Non-pigmented ciliary epithelial cell (primary cell): Measurements from ENCODE around the gene MICU2.
"Not testable (repeated sequence)": the region's sequence is repeated elsewhere in the genome, so short reads cannot be mapped to it uniquely, and the experiment has no call there.

Experiments
- DNase-seq: peaks from one replicate; pipeline ENCODE4 v3.0.0-alpha.2; 2010; ENCODE audit warnings: low read depth

Gene MICU2

GRCh38 chr13:21594715-21595545 is 9.0 kb downstream of the MICU2 start:
- no peak for DNase-seq

DNA sequence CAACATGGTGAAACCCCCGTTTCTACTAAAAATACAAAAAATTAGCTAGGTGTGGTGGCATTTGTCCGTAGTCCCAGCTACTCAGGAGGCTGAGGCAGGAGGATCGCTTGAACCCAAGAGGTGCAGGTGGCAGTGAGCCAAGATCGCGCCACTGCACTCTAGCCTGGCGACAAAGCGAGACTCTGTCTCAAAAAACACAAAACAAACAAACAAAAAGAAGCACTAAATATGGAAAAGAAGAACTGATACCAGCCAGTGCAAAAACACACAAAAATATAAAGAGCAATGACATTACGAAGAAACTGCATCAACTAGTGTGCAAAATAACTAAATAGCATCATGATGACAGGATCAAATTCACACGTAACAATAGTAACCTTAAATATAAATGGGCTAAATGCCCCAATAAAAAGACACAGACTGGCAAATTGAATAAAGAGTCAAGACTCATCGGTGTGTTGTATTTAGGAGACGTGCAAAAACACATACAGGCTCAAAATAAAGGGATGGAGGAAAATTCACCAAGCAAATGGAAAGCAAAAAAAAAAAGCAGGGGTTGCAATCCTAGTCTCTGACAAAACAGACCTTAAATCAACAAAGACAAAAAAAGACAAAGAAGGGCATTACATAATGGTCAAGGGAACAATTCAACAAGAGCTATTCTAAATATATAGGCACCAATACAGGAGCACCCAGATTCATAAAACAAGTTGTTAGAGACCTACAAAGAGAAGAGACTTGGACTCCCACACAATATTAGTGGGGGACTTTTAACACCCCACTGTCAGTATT is 13.1 kb downstream of the MICU2 start:
- DNase-seq = not testable (repeated sequence)

GRCh38 chr13:21590231-21590630 is 13.7 kb downstream of the MICU2 start:
- DNase-seq = no peak

DNA sequence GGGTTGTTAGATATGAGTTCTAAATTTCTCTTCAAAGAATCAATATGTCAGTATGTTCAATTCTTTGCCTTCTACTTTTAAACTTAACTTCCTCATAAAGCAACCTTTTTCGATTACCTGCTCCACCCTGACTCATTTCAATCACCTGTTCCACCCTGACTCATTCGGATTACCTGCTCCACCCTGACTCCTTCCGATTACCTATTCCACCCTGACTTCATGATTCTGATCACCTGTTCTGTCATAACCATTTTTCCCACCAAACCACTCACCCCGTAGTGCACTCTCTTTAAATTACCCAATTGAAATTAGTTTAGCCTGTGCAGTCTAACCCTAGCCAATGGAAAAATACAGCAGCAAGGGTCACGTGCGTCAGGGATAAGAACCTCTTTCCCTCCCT is 14.5 kb downstream of the MICU2 start:
- not testable (repeated sequence) for DNase-seq

DNA sequence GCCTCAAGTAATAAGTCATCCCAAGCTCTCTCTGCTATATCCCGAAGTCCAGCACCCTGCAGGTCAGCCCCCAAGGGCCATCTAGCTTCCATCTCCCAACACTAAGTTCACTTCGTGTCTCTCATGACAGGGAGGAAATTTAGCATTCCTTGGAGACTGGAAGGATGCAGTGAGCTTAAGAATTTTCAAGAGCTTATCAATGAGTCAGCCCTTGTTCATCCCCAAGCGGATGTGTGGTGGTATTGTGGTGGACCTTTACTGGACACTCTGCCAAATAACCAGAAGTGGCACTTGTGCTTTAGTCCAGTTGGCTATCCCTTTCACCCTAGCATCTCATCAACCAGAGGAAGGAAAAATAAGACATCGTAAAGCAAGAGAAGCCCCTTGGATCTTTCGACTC is 15.6 kb downstream of the MICU2 start:
- peak; percentile 72 for DNase-seq

GRCh38 chr13:21584973-21585592 is 18.9 kb downstream of the MICU2 start:
- DNase-seq = no peak

DNA sequence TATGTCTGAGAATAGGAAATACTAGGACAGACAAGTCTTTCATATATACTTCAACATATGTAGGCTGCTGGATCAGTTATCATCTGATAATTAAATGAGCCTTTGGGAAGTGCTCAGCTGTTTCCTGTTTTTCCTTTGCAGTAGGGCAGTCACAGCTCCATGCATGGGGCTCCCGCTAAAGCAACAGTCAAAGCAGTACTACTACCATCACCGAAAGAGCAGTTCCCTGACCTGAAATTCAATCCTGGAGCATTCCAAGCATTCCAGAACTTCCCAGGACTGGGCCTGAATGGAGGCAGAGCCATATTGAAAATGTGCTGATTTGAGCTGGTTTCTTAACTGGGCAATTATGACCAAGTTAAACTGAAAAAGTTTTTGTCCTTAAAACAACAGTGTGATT is 20.5 kb downstream of the MICU2 start:
- peak; percentile 49 for DNase-seq

DNA sequence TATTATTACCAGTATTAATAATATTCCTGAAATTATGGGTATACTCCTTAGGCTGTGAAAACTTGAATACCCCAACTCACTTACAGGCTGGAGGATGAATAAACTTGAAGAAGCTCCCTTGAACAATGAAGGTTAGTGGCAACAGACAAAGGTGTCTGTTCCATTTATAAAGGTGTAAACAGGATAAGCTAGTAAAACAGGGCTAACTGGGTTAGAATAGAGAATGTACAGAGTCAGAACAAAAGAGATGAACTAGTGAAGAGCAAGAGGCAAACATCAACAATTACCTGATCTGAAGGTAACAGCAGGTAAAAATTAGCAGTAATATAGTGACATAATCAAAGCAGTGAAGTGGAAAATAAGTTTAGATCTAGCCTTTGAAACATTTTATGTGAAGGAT is 23.2 kb downstream of the MICU2 start:
- DNase-seq = no peak

DNA sequence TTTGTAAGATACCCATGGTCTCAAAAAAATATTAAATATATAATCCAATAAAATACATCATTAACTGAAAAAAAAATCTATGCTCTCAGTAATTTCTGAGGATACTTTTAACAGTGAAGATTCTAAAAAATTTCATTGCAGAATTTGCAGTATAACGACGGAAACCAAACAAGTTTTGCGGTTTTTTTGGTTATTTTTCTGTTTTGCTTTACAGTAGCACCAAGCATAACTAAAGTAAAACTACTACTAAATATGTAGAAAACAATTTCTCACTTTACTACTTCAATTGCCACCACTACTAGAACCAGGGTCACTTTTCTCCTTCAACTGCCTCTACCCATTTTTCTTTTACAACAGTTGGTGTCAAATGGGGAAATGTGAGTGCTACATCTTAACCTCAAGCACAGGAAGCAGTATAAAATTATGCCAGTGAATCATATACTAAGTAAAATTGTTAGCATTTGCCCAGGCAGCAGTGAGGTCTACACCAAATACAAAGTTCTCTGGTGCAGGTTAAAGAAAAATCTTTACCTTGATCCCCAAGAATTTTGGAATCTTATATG is 24.1 kb downstream of the MICU2 start:
- DNase-seq = no peak

GRCh38 chr13:21578748-21579147 is 25.2 kb downstream of the MICU2 start:
- no peak for DNase-seq

- no peak for DNase-seq
These were observed 27.5 kb downstream of the MICU2 start for GRCh38 chr13:21576426-21576825.

GRCh38 chr13:21573920-21574712 is 29.9 kb downstream of the MICU2 start:
- DNase-seq = no peak

- no peak for DNase-seq
These were observed 34.3 kb downstream of the MICU2 start for GRCh38 chr13:21569686-21570085.

- no peak for DNase-seq
These were observed 35.1 kb downstream of the MICU2 start for GRCh38 chr13:21568854-21569253.

DNA sequence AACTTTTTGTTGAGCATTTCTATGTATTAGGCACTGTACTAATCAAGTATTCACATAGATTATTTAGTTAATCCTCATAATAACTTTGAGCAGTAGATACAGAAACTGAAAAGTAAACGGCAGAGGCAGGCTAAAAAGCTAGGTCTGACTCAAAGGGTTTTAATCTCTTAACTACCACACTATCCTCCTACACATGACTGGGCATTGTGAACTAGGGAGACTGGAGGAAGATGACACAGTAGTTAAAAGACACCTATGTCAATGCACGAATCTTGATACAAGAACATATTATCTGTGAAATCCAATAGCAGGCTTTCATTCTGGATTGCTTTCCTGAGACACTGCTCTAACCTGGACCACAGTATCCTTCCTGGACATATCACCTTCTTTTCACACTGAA is 36.3 kb downstream of the MICU2 start:
- no peak for DNase-seq

DNA sequence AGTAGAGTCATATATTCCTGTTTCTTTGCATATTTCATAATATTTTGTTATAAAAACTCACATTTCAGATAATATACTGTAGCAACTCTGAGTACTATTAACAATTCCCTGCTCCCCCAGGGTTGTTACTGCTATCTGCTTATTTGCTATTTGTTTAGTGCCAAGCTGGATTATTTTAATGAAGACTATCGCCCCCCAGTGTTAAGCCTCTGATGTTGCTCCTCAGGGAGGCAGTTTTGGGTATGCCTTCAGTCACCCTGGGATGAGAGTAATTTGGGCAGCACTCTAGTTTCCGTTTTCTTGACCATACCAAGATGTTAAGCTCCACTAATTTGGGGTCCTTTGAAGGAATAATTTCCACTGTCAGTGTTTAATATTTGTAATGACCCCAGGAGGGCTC is 46.0 kb downstream of the MICU2 start:
- no peak for DNase-seq

DNA sequence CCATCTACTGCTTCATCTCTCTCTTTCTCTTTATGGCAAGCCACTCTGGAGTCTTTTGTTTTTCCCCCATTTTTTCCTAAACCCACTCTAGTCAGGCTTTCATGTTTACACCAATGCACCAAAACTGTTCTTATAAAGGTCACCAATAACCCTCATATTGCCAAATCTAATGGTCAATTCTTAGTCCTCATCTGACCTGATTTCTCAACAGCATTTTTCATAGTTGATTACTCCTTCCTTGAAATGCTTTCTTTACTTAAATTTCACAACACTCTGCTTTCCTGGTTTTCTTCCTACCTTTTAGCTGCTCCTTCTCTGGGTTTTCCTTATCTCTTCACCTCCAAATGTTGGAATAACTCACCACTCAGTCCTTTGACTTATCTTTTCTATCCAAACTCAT is 47.9 kb downstream of the MICU2 start:
- DNase-seq = no peak

DNA sequence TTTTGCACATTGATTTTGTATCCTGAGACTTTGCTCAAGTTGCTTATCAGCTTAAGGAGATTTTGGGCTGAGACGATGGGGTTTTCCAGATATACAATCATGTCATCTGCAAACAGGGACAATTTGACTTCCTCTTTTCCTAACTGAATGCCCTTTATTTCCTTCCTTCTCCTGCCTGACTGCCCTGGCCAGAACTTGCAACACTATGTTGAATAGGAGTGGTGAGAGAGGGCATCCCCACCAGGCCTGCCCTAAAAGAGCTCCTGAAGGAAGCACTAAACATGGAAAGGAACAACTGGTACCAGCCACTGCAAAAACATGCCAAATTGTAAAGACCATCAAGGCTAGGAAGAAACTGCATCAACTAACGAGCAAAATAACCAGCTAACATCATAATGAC is 50.7 kb downstream of the MICU2 start:
- not testable (repeated sequence) for DNase-seq

- DNase-seq = no peak
These were observed 53.1 kb downstream of the MICU2 start for GRCh38 chr13:21550918-21551317.

DNA sequence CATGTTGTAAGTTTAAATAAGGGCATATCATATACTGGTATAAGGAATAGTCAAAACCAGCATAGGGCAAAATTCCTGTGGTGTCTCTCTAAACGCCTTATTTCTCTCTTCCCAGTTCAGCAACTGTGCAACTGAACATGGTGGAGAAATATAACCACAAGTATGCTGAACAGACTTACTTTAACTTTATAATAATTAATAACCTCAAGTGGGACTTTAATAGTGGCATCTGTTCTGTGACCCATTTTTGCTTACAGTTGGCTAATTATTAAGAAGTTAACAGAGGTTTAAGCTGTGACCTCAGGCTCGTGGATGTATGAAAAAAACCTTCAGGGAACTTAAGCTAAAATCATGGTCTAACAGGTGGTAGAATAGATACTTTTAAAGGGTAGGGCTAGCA is 54.3 kb downstream of the MICU2 start:
- DNase-seq = no peak

DNA sequence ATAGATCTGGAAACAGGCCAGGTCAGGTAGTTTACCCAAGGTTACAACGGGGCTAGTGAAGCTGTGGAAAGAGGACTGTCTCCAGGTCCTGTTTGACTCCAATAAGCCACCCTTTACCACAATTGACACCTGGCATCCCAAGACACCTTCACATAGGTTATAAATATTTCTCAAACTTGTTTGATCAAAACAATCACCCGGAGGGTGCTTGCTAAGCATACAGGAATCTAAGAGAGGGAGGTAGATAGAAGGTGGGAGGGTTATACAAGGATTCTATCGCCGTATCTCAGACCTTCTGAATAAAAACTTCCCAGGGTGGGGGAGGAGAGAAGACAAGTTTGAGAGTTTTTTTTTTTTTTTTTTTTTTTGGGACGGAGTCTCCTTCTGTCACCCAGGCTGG is 55.4 kb downstream of the MICU2 start:
- no peak for DNase-seq

GRCh38 chr13:21546372-21546771 is 57.6 kb downstream of the MICU2 start:
- no peak for DNase-seq
